ENCODE measurements around the gene GALNT9. TPM values are rescaled to one million over a fixed set of nuclear protein-coding genes. Genes with fewer than 3 reads are reported as not detected.

The GALNT9 gene
- total and polyA plus RNA-seq, 2 donors (not counting 1 experiment from before 2014, with no cell fraction given), result 0.10 to 2.8 TPM

DNA sequence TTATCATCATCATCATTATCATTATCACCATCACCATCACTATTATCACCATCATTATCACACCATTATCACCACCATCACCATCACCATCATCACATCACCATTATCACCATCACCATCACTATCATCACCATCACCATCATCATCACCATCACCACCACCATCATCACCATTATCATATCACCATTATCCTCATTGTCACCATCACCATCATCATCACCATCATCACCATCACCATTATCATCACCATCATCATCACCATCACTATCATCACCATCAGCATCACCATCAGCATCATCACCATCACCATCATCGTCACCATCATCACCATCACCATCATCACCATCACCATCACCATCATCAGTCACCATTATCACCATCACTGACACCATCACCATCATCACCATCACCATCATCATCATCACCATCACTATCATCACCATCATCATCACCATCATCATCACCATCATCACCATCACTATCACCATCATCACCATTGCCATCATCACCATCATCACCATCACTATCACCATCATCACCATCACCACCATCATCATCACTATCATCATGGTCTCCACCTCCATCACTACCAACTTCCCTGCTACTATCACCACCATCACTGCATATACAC, 20.2 kb upstream of the GALNT9 start:
- Histone ChIP-seq H3K4me3 (replicated peaks in 1 of 4; ENCODE audit: control extremely low read depth in 1 of 4, insufficient read depth in 1 of 4, low read depth in 3 of 4, low read length in 4 of 4) (no peak overlapping the region), H4K20me1 (ENCODE audit: control insufficient read depth, extremely low read depth, insufficient read depth, low read length) (no peaks in the 10 kb centered on the region), H3K4me2 (ENCODE audit: extremely low read depth, insufficient read depth, low read length) (no peak overlapping the region), H3K9me3 (ENCODE audit: control insufficient read depth, insufficient read depth, low read depth, low read length) (no peaks in the 10 kb centered on the region), H3K27me3 (ENCODE audit: control insufficient read depth, insufficient read depth, low read length) (no peaks in the 10 kb centered on the region), H3K79me2 (ENCODE audit: control insufficient read depth, insufficient read depth, low read length) (no peaks in the 10 kb centered on the region), H3K4me1 (ENCODE audit: control insufficient read depth, extremely low read depth, insufficient read depth, low read length) (no peaks in the 10 kb centered on the region), H3K36me3 (ENCODE audit: control insufficient read depth, insufficient read depth, low read length) (no peaks in the 10 kb centered on the region), H2AFZ (ENCODE audit: low read length) (no peak overlapping the region), H3K9ac (ENCODE audit: insufficient read depth, low read length) (no peak overlapping the region), H3K27ac (ENCODE audit: insufficient read depth, low read length) (no peak overlapping the region)
- no peak for DNase-seq (ENCODE audit: low read depth in 2 of 2)
- TF ChIP-seq, protein P1, sequence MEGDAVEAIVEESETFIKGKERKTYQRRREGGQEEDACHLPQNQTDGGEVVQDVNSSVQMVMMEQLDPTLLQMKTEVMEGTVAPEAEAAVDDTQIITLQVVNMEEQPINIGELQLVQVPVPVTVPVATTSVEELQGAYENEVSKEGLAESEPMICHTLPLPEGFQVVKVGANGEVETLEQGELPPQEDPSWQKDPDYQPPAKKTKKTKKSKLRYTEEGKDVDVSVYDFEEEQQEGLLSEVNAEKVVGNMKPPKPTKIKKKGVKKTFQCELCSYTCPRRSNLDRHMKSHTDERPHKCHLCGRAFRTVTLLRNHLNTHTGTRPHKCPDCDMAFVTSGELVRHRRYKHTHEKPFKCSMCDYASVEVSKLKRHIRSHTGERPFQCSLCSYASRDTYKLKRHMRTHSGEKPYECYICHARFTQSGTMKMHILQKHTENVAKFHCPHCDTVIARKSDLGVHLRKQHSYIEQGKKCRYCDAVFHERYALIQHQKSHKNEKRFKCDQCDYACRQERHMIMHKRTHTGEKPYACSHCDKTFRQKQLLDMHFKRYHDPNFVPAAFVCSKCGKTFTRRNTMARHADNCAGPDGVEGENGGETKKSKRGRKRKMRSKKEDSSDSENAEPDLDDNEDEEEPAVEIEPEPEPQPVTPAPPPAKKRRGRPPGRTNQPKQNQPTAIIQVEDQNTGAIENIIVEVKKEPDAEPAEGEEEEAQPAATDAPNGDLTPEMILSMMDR (conservative IDR thresholded peaks at IDR 0.05 in 1 of 2, IDR thresholded peaks at IDR 0.05 in 1 of 2; ENCODE audit: low read depth in 1 of 2, low read length in 2 of 2), result no peak
- TF ChIP-seq EZH2 (IDR thresholded peaks at IDR 0.05; ENCODE audit: low read length, missing control alignments), result no peak

DNA sequence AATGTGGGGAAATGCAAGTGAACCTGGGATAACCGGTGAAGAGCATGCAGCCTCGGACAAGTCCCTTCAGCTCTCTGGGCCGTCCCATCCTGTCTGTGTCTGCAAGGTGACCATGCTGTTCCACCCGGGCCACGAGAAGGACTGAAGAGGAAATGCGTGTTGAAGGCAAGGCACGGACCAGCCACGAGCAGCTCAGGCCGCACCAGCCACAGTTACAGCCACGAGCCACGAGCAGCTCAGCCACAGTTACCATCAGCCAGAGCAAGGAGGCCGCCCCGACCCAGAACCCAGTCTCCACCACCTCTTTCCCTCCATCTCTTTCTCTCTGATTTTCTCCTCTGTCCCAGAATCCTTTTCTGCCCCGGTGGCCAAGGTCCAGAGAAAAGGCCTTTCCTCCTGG, 18.8 kb upstream of the GALNT9 start:
- H3K27ac ChIP-seq (ENCODE audit: insufficient read depth, low read length), result no peak overlapping the region
- no peak for DNase-seq (ENCODE audit: low read depth in 2 of 2)
- no peak overlapping the region for H3K9ac ChIP-seq (ENCODE audit: insufficient read depth, low read length)
- TF ChIP-seq, protein P1 (conservative IDR thresholded peaks at IDR 0.05 in 1 of 2, IDR thresholded peaks at IDR 0.05 in 1 of 2; ENCODE audit: low read depth in 1 of 2, low read length in 2 of 2), result no peak
- TF ChIP-seq EZH2 (IDR thresholded peaks at IDR 0.05; ENCODE audit: low read length, missing control alignments), result no peak
- no peaks in the 10 kb centered on the region for H3K27me3 ChIP-seq (ENCODE audit: control insufficient read depth, insufficient read depth, low read length)
- no peak overlapping the region for H3K4me2 ChIP-seq (ENCODE audit: extremely low read depth, insufficient read depth, low read length)
- H2AFZ ChIP-seq (ENCODE audit: low read length), result no peak overlapping the region
- H3K36me3 ChIP-seq (ENCODE audit: control insufficient read depth, insufficient read depth, low read length), result no peaks in the 10 kb centered on the region
- no peak overlapping the region for H3K4me3 ChIP-seq (replicated peaks in 1 of 4; ENCODE audit: control extremely low read depth in 1 of 4, insufficient read depth in 1 of 4, low read depth in 3 of 4, low read length in 4 of 4)
- no peaks in the 10 kb centered on the region for H3K4me1 ChIP-seq (ENCODE audit: control insufficient read depth, extremely low read depth, insufficient read depth, low read length)
- H3K79me2 ChIP-seq (ENCODE audit: control insufficient read depth, insufficient read depth, low read length), result no peaks in the 10 kb centered on the region
- H4K20me1 ChIP-seq (ENCODE audit: control insufficient read depth, extremely low read depth, insufficient read depth, low read length), result no peaks in the 10 kb centered on the region
- no peaks in the 10 kb centered on the region for H3K9me3 ChIP-seq (ENCODE audit: control insufficient read depth, insufficient read depth, low read depth, low read length)

DNA sequence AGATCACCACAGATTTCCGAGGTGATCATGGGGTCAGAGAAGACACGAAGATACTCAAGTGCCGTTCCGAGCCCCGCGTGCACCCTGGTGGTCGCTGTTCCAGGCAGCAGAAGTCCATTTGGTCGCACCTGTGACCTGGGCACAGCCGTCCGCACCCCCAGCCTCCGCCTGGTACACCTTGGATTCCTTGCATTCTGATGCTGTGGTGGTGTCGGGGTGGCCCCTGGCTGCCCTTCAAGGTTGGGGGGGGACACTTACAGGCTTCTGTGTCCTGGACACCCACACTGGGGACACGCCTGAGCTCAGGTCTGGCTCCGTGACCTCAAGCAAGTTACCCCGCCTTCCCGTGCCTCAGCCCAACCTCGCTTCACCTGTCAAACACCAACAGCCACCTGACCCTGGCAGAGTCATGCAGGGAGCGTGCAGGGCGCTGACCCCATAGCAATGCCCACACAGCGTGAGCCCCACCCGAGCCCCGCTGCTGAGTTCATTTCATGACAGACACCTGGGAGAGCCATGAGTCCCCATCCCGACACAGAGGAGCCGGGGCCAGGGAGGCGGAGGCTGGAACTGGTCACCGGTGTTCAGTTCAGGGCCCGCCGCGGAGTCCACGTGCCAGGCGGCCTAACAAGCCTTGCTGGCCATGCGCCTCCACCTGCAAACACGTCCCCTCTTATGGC, 17.9 kb upstream of the GALNT9 start:
- H3K36me3 ChIP-seq (ENCODE audit: control insufficient read depth, insufficient read depth, low read length), result no peaks in the 10 kb centered on the region
- no peak overlapping the region for H2AFZ ChIP-seq (ENCODE audit: low read length)
- no peak overlapping the region for H3K4me3 ChIP-seq (replicated peaks in 1 of 4; ENCODE audit: control extremely low read depth in 1 of 4, insufficient read depth in 1 of 4, low read depth in 3 of 4, low read length in 4 of 4)
- DNase-seq (ENCODE audit: low read depth in 2 of 2), result no peak
- no peaks in the 10 kb centered on the region for H3K79me2 ChIP-seq (ENCODE audit: control insufficient read depth, insufficient read depth, low read length)
- no peak overlapping the region for H3K4me2 ChIP-seq (ENCODE audit: extremely low read depth, insufficient read depth, low read length)
- H3K9ac ChIP-seq (ENCODE audit: insufficient read depth, low read length), result no peak overlapping the region
- H3K9me3 ChIP-seq (ENCODE audit: control insufficient read depth, insufficient read depth, low read depth, low read length), result peaks cover 3% of the 10 kb centered on the region
- H4K20me1 ChIP-seq (ENCODE audit: control insufficient read depth, extremely low read depth, insufficient read depth, low read length), result no peaks in the 10 kb centered on the region
- H3K27me3 ChIP-seq (ENCODE audit: control insufficient read depth, insufficient read depth, low read length), result no peaks in the 10 kb centered on the region
- TF ChIP-seq, protein P1 (conservative IDR thresholded peaks at IDR 0.05 in 1 of 2, IDR thresholded peaks at IDR 0.05 in 1 of 2; ENCODE audit: low read depth in 1 of 2, low read length in 2 of 2), result no peak
- no peak for TF ChIP-seq EZH2 (IDR thresholded peaks at IDR 0.05; ENCODE audit: low read length, missing control alignments)
- no peak overlapping the region for H3K27ac ChIP-seq (ENCODE audit: insufficient read depth, low read length)
- H3K4me1 ChIP-seq (ENCODE audit: control insufficient read depth, extremely low read depth, insufficient read depth, low read length), result no peaks in the 10 kb centered on the region
